Common myeloid progenitor, CD34-positive (primary cell): ENCODE results near the gene YDJC.
"Not testable (repeated sequence)": the region's sequence is repeated elsewhere in the genome, so short reads cannot be mapped to it uniquely, and the experiment has no call there.

Source experiments
- CTCF ChIA-PET: fragments of 350-600 bp; sonication (Branson Sonifier 250); formaldehyde crosslinking; loops from one replicate; lab custom pipeline; 2021; ENCODE audit warnings: antibody characterized with exemption; lab: Charles Lee
- POLR2A ChIA-PET: fragments of 350-600 bp; sonication (Branson Sonifier 250); formaldehyde crosslinking; loops from one replicate; lab custom pipeline; 2021; ENCODE audit warnings: antibody characterized with exemption; lab: Charles Lee
- DNase-seq, 3 donors: peaks; one replicate each; pipeline versions ENCODE4 v3.0.0 to v3.0.0-alpha.2; 2013
- H3K27ac ChIP-seq, 2 experiments: 1 replicate in 1 of 2; 2 replicates in 1 of 2; pipeline ENCODE4 v1.7.0; 2013; ENCODE audit warnings: inconsistent platforms in 2 of 2, low read length in 2 of 2, mild to moderate bottlenecking in 2 of 2, low read depth in 1 of 2, moderate library complexity in 1 of 2; ENCODE audit not compliant: severe bottlenecking in 2 of 2, insufficient read depth in 1 of 2, poor library complexity in 1 of 2
- H3K27me3 ChIP-seq, 5 experiments: replicated peaks in 2 of 5; 1 replicate in 3 of 5; 2 replicates in 2 of 5; pipeline versions ENCODE4 v1.6.1 to v1.7.0; 2013; ENCODE audit warnings: low read length in 4 of 5, mild to moderate bottlenecking in 2 of 5, moderate library complexity in 2 of 5, inconsistent platforms in 1 of 5; ENCODE audit not compliant: insufficient read depth in 5 of 5, control insufficient read depth in 4 of 5
- H3K36me3 ChIP-seq, 4 experiments: 1 replicate in 2 of 4; 2 replicates in 2 of 4; pipeline versions ENCODE4 v1.6.1 to v1.7.0; 2013; ENCODE audit warnings: low read length in 3 of 4, control low read depth in 1 of 4, mild to moderate bottlenecking in 1 of 4; ENCODE audit not compliant: control insufficient read depth in 4 of 4, insufficient read depth in 4 of 4
- H3K4me1 ChIP-seq, 4 experiments: 1 replicate in 3 of 4; 2 replicates in 1 of 4; pipeline versions ENCODE4 v1.6.1 to v1.7.1; 2013; ENCODE audit warnings: low read length in 3 of 4, mild to moderate bottlenecking in 3 of 4, control low read depth in 1 of 4, inconsistent platforms in 1 of 4, moderate library complexity in 1 of 4; ENCODE audit not compliant: control insufficient read depth in 4 of 4, insufficient read depth in 4 of 4; ENCODE audit errors: control extremely low read depth in 1 of 4
- H3K4me3 ChIP-seq, 7 experiments: 1 replicate in 4 of 7; 2 replicates in 3 of 7; pipeline versions ENCODE4 v1.5.1 to v1.7.0; 2013; ENCODE audit warnings: mild to moderate bottlenecking in 7 of 7, low read length in 6 of 7, moderate library complexity in 6 of 7, inconsistent platforms in 2 of 7, low read depth in 2 of 7, control low read depth in 1 of 7; ENCODE audit not compliant: insufficient read depth in 4 of 7, control insufficient read depth in 1 of 7; ENCODE audit errors: extremely low read depth in 1 of 7
- H3K9me3 ChIP-seq, 5 experiments: 1 replicate in 4 of 5; 2 replicates in 1 of 5; pipeline versions ENCODE4 v1.6.1 to v1.7.1; 2013; ENCODE audit warnings: low read length in 4 of 5, mild to moderate bottlenecking in 2 of 5, inconsistent platforms in 1 of 5, low read depth in 1 of 5, moderate library complexity in 1 of 5; ENCODE audit not compliant: control insufficient read depth in 4 of 5, insufficient read depth in 2 of 5; ENCODE audit errors: control extremely low read depth in 1 of 5
- WGBS: methylation state at CpG from one replicate; pipeline ENCODE4 v1.1.5; 2013; ENCODE audit not compliant: insufficient coverage; 5-methylcytosine and 5-hydroxymethylcytosine counted together

YDJC gene

GRCh38 chr22:21599053-21599893, 30.5 kb downstream of the YDJC start:
- CTCF ChIA-PET: interaction anchor here (0.9 to 1.2 kb wide), 2 partner anchors 30 to 32 kb away, joined by 3 read pairs; partner anchors contain the start of gene YDJC
- peaks cover 2 to 47% (median 19%) of the 10 kb centered on the region in 4 experiments for H3K36me3 ChIP-seq
- no peaks in the 10 kb centered on the region for H3K27me3 ChIP-seq
- H3K4me1 ChIP-seq: peaks cover 0 to 15% (median 8%) of the 10 kb centered on the region in 4 experiments
- POLR2A ChIA-PET: no interaction called here
- no peaks in the 10 kb centered on the region for H3K9me3 ChIP-seq
- no peak for DNase-seq
- 96% methylated on average over 3 of the region's 6 CpGs for WGBS
- H3K27ac ChIP-seq: peak overlapping the region in 1 of 2 experiments; percentile 14
- H3K4me3 ChIP-seq: no peak overlapping the region

GRCh38 chr22:21598302-21598701, 31.5 kb downstream of the YDJC start:
- WGBS: no CpG with 5 or more reads among the region's 3 CpGs
- H3K9me3 ChIP-seq: no peaks in the 10 kb centered on the region
- H3K36me3 ChIP-seq: peaks cover 9 to 56% (median 29%) of the 10 kb centered on the region in 4 experiments
- peaks cover 0 to 12% (median 8%) of the 10 kb centered on the region in 4 experiments for H3K4me1 ChIP-seq
- H3K4me3 ChIP-seq: no peak overlapping the region
- POLR2A ChIA-PET: interaction anchor here (0.6 to 1.2 kb wide), 2 partner anchors 30 to 31 kb away, joined by 3 read pairs; no protein-coding TSS in a partner anchor
- H3K27ac ChIP-seq: no peak overlapping the region
- DNase-seq: no peak
- no peaks in the 10 kb centered on the region for H3K27me3 ChIP-seq
- CTCF ChIA-PET: interaction anchor here (0.9 to 1.2 kb wide), 3 partner anchors 19 to 32 kb away, joined by 3 read pairs; partner anchors contain the start of gene YDJC

- H3K36me3 ChIP-seq: peaks cover 9 to 60% (median 31%) of the 10 kb centered on the region in 4 experiments
- CTCF ChIA-PET: interaction anchor here (2.4 kb wide), 1 partner anchor 10 kb away, joined by 7 read pairs; no protein-coding TSS in a partner anchor
- H3K4me3 ChIP-seq, H3K27ac ChIP-seq, H3K27me3 ChIP-seq, POLR2A ChIA-PET, H3K9me3 ChIP-seq: not testable (repeated sequence)
- DNase-seq: peak in 2 of 3 donors; percentile 64 to 77
- whole genome bisulfite sequencing: 97% methylated on average over 11 of the region's 13 CpGs
- peaks cover 0 to 23% (median 13%) of the 10 kb centered on the region in 4 experiments for H3K4me1 ChIP-seq
Observed at GRCh38 chr22:21596356-21597135, 33.3 kb downstream of the YDJC start.

GRCh38 chr22:21594865-21595452, 34.9 kb downstream of the YDJC start:
- WGBS: 100% methylated on average over 2 of the region's 5 CpGs
- no peaks in the 10 kb centered on the region for H3K27me3 ChIP-seq
- peaks cover 0 to 35% (median 24%) of the 10 kb centered on the region in 4 experiments for H3K4me1 ChIP-seq
- peaks cover 9 to 69% (median 31%) of the 10 kb centered on the region in 4 experiments for H3K36me3 ChIP-seq
- CTCF ChIA-PET: interaction anchor here (0.9 to 2.4 kb wide), 2 partner anchors 9 to 12 kb away, joined by 3 to 7 read pairs; no protein-coding TSS in a partner anchor
- H3K27ac ChIP-seq: peak overlapping the region in 1 of 2 experiments; percentile 21
- DNase-seq: no peak
- POLR2A ChIA-PET: no interaction called here
- H3K4me3 ChIP-seq: no peak overlapping the region
- H3K9me3 ChIP-seq: no peaks in the 10 kb centered on the region

GRCh38 chr22:21593406-21594232, 36.2 kb downstream of the YDJC start:
- Histone ChIP-seq H3K27ac (no peak overlapping the region), H3K36me3 (peaks cover 9 to 70% (median 32%) of the 10 kb centered on the region in 4 experiments), H3K27me3 (no peaks in the 10 kb centered on the region), H3K9me3 (no peaks in the 10 kb centered on the region), H3K4me3 (no peak overlapping the region), H3K4me1 (peaks cover 0 to 40% (median 25%) of the 10 kb centered on the region in 4 experiments)
- ChIA-PET CTCF (interaction anchor here (0.8 to 3.0 kb wide), 3 partner anchors 19 to 37 kb away, joined by 3 to 10 read pairs (median 3); partner anchors contain the start of gene YDJC), POLR2A (interaction anchor here (1.2 kb wide), 1 partner anchor 12 kb away, joined by 6 read pairs; no protein-coding TSS in a partner anchor)
- no peak for DNase-seq
- WGBS: 91% methylated on average over 11 of the region's 11 CpGs

GRCh38 chr22:21592422-21592821, 37.4 kb downstream of the YDJC start:
- ChIA-PET POLR2A (interaction anchor here (0.6 kb wide), 1 partner anchor 9 kb away, joined by 3 read pairs; no protein-coding TSS in a partner anchor), CTCF (interaction anchor here (0.8 to 3.0 kb wide), 6 partner anchors 10 to 50 kb away, joined by 3 to 10 read pairs (median 3); partner anchors contain the start of genes SDF2L1 and YDJC)
- Histone ChIP-seq H3K36me3 (peaks cover 9 to 70% (median 32%) of the 10 kb centered on the region in 4 experiments), H3K27me3 (no peaks in the 10 kb centered on the region), H3K9me3 (no peaks in the 10 kb centered on the region), H3K4me3 (peak overlapping the region in 1 of 7 experiments; percentile 44), H3K4me1 (peaks cover 3 to 50% (median 35%) of the 10 kb centered on the region in 4 experiments), H3K27ac (no peak overlapping the region)
- WGBS: 90% methylated on average over 1 of the region's 3 CpGs
- no peak for DNase-seq
